ENCODE measurements around the gene CD52.

CD52 gene

DNA sequence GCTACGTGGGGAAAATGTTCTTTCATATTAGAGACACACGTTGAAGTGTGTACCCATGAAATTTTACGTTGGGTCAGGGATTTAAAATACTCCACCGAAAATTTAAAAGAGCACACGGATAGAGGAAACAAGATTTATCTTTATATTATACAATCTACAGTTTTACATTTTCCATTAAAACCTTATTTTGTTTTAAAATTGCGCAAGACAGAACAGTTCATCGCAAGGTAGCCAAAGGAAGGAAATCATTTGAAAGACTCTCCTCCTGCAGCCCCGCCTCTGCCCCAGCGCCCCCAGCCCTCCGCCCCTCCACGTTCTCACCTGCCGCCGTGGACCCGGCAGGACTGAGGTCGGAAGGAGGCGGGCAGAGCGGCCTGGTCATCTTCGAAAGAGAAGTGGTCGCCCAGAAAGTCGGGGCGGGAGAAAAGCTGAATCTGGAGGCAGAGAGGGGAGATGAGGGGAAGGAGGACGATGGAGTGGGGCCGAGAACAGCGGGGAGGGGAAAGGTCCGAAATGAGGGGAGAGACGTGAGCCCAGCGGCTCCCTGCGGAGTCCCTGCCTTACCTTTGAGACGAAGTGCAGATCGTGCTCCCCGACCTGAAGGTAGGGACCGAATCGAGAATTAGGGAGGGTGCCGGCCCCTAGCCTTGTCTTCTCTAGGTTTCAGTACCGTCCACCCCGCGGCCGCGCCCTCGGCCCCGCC, 18.2 kb downstream of the CD52 start:
- DNase-seq: no peak

DNA sequence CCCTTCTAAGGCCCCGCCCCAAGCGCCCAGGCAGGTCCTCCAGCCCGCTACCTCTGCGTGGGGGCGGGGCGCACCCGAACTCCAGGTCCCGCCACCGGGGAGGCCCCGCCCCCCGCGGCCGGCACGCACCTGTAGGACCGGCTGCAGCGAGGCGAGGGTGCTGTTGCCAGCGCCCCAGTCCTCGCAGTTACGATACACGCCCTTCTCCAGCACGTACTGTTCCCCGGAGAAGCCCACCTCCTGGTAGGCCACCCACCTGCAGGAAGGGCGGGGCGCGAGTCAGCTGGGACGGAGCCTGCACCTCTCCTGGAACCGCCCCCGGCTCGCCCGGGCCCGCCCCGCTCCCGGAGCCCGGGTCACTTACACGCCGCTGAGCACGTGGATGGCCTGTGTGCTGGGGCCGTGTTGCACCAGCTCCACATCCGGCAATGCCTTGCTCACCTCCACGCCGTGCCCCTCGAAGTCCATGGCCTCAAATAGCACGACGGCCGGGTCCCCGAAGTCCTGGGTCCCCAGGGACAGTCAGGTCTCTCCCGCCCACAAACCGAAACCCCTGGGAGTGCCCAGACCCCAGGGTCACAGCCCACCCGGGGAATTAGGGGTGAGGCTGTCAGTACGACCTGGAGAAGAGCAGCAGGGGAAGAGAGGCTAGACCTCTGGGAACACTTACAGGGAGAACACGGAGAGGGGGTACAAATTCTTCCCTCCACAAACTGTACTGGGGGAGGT, 18.9 kb downstream of the CD52 start:
- DNase-seq: peak; percentile 55

DNA sequence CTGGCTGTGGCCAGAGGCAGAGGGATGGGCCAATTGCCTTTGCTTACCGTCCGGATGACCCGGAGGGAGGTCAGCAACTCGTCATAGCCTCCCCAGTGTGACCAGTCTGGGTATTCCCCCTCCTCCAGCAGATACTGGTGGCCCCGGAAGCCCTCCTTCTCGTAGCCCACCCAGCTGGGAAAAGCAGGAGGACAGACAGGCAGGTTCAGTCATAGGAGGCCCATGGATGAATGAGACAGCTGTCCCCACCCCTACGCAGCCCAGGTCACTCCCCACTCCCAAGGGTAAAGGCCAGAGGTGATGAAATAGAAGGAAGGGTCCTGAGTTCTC, 19.4 kb downstream of the CD52 start:
- DNase-seq: no peak

DNA sequence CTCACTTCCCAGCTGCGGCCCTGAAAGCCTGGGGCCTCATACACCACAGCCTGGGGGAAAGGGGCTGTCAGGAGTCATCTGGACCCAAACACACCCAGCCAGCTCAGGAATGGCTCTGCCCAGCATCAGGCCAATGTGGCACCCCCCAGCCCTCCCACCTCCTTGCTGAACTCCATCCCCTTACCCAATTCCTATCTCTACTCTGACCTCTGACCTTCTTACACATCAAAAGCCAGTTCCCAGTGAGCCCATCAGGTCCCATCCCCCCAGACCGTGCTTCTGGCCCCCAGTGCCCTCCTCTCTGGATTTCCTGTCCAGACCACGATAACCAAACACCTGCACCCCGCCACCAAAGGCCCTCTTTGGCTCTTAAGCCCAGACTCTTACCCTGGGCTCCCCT, 19.9 kb downstream of the CD52 start:
- no peak for DNase-seq

DNA sequence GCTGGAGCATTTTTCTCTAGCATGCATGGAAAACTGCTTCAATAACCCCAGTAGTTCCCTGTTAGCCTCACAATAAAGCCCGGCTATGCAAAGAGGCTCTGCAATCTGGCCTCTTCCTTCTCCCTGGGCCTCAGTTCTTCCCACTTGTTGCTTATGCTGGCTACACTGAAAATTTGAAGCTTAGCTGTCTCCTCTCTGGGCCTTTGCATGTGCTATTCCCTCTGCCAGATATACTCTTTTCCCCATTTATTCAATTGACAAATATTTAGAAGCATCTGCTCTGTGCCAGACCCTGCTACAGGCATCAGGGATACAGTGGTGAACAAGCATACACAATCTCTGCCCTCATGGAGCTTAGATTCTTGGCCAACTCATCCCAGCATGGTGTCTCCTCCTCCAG, 20.9 kb downstream of the CD52 start:
- no peak for DNase-seq

DNA sequence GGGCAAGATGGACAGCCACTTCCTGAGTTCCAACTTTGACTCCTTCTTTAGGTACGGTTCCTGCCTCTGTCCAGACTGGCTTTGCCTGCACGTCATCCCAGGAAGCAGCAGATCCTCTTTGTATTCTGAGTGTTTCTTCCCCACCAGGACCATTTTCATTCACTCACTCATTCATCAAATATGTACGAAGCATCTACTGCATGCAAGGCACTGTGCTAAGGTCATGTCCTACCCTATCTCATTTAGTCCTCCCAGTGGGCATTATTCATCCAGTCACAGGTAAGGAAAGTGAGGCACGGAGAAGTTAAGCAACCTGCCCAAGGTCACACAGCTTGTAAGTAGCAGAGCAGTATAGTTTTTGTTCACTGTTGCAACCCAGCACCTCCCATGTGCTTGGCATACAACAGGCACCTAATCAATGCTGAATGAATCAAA, 22.3 kb downstream of the CD52 start:
- DNase-seq: no peak

DNA sequence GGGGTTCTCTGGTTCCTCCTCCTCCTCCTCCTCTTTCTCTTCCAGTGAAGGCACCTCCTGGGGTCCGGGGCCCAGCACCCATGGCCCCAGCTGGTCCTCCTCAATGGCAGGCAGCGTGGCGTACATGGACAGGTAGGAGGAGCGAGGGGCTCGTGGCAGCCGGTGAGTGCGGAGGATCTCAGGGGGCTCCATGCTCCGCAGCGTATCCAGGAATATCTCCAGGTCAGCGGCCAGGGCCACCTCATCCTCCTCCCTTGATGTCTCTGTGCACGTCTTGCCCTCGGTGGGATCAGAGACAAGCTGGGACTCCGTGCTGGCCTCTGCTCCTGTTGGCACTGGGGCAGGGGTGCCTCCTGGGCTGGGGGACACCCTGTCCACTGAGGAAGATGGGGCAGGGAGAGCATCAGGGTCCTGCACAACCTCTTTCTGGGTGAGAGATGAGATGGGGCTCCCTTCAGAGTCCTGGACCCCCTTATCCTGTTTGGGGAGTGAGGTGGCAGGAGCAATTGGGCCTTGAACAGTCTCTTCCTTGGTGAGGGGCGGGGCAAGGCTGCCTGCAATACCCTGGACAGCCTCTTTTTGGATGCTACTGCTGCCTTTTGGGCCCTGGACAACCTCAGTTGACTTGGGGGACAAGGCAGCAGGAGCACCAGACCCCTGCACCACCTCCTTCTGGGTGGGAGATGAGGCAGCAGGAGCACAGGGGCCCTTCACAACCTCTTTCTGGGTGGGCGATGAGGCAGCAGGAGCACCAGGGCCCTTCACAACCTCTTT, 26.6 kb downstream of the CD52 start:
- DNase-seq: no peak

DNA sequence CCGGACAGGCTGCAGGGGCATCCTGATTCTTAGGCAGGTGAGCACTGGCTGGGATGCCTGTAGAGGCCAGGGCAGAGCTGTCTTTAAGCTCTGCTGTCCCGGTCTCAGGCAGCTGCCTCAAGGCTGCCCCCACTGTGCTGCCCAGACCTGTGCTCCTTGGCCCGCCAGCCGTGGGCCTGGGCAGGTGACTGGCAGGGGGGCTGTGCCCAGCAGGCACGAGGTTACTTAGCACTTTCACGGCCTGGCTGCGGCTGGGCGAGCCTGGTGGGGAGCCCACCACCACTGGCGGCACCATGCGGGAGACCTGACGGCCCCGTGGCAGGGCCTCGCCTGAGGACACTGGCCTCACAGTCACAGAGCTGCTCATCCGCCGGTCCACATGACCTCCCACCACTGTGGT, 28.0 kb downstream of the CD52 start:
- DNase-seq: no peak

DNA sequence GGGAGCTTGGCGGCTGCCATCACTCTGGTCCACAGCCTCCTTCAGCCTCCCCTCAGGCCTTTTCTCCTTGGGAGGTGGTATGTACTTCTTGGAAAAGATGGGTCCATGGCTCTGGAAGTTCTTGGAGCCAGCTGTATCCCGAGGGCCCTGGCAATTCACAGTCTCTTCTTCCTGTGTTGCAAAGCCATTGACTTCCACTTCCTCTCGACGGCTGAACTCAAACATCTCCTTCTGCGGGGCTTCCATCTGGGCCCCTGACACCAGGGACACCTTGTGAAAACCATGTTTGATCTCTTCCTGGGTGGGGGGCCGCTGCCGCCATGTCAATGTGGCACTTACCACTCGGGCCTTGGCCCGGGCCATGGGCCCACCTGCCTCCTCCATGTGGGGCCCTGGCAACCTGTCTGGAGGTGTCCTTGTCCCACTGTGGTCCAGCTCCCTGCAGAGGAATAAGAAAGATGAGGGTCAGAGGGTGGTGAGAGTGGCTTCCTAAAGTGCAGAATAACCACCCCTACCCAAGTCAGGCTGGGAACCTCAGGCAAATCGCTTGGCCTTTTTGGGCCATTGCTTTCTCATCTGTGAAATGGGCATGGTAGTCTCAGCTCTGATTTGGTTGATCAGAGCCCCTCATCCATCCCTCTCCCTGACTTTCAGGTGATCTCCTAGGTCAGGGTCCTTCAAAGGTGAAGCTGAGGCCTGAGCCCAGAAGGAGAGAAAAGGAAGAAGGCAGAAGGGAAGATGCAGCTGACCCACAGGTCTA, 28.7 kb downstream of the CD52 start:
- no peak for DNase-seq

DNA sequence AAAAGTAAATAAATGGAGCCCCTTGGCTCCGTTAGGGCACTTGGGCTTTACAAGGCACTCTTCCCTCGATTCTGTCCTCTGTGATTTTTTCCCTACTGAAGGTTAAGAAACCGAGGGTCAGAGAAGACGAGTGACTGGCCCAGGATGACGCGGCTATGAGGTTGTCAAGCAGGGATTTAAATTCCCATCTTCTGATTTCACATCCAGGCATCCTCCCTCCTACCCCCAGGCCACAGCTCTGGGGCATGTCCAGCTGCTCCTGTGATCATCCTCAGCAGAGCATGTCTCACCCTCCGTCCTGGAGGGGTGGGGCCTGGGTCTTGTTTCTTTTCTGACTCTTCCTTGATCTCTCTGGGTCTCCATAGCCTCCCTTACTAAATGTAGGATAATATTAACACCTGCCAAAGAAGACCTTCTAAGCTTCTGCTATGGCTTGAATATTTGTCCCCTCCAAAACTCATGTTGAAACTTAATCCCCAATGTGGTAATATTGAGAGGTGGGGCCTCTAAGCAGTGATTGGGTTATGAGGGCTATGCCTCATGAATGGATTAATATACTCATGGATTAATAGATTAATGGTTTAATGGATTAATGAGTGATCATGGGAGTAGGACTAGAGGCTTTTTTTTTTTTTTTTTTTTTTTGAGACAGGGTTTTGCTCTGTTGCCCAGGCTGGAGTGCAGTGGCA, 31.6 kb downstream of the CD52 start:
- no peak for DNase-seq

DNA sequence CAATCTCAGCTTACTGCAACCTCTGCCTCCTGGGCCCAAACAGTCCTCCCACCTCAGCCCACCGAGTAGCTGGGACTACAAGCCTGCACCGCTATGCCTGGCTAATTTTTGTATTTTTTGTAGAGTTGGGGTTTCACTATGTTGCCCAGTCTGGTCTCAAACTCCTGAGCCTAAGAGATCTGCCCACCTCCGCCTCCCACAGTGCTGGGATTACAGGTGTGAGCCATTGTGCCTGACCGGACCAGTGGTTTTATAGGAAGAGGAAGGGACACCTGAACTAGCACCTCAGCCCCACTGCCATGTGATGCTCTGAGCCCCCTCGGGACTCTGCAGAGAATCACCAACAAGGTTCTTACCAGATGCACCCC, 32.1 kb downstream of the CD52 start:
- DNase-seq: no peak

DNA sequence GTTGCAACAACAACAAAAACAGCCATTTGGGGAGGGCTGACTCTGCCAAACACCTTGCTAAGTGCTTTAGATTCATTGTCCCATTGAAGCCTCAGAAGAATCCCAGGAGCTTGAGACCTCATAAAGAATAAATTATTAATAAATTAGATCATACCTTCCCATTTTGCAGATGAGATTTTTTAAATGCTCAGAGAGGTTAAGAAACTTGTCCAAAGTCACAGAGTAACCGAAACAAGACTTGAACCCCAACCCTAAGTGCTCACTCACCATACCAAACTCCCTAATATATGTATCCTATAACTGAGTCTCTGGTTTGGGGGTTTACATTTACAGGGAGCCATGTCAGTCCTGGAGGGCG, 32.6 kb downstream of the CD52 start:
- no peak for DNase-seq

DNA sequence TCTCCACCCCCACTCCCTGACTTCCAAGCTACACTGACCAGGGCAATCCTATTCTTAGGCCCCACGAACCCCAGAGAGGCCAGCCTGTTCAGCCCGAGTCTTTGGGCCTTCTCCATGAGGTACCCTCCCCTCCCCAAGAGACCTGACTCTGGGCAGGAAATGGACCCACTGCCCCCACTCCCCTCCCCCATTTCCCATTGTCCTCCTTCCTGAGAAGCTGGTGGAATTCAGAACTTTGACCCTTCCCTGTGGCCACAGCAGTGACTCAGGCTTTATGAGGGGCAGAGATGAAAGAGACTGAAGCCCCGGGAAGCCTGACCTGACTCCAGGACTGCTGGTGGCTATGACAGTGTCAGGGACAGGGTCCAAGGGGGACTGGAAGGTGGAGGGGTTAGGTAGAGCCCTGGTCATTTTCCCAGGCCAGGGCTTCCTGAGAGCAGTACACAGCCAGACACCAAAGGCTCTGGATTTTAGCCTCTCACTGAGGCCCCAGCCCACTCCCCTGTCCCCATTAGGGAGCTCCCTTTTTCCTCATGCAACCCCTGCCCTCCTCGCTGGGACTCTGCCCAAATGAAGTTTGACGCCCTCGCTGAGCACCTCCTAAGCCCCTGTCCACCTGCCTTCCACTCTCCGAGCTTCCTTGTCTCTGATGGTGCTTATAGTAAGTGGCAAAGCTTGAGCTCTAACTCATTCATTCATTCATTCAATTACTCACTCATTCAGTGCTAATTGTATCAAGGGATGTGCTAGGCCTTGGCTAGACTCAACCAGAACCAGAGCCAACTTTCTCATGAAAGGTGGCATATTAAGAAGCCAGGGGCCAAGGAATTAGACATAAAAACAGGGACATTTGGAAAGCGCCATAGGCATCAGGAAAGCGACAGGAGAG, 33.2 kb downstream of the CD52 start:
- DNase-seq: no peak

DNA sequence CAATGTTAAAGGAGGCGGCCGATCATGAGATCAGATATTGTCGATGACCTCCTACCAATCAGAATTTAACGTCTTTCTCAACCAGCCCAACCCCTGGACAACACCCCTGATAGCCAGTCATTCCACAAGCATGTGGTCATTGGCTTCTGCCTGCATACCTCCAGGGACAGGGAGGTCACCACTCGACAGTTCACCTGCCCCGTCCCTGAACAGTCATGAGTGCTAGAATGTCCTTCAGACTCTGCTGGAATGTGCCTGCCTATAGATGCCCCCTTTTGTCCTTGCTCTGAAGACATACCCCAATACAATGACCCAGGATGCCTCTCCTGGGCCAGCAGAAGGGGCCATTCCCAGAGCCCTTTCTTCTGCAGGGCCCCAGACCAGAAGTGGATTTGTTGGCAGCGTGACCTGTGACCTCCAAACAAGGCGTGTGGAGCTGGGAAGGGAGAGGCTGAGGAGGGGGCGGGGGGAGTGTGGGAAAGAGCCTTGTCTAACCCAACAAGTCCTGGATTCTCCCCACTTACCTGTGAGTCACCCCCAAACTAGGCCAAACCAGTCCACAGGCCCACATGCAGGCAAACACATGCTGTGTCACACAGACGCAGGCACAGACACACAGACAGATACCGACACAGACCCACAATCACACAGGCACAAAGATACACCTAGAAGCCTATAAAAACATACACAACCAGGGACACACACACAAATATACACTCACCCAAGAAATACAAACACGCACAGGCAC, 34.0 kb downstream of the CD52 start:
- DNase-seq: no peak

DNA sequence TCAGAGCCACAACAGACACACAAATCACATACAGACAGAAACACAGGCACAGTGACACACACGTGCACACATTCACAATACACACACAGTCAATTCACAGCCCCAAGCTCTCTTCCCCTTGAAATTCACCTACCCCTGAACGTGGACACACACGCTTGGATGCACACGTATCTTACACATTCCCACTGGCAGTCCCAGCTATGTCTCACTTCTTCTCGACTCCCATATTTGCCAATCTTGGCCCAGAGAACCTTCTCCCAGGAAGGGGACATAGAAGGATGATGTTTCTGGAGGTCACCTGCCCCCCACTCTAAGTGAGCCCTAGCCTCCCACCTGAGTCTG, 34.6 kb downstream of the CD52 start:
- no peak for DNase-seq

DNA sequence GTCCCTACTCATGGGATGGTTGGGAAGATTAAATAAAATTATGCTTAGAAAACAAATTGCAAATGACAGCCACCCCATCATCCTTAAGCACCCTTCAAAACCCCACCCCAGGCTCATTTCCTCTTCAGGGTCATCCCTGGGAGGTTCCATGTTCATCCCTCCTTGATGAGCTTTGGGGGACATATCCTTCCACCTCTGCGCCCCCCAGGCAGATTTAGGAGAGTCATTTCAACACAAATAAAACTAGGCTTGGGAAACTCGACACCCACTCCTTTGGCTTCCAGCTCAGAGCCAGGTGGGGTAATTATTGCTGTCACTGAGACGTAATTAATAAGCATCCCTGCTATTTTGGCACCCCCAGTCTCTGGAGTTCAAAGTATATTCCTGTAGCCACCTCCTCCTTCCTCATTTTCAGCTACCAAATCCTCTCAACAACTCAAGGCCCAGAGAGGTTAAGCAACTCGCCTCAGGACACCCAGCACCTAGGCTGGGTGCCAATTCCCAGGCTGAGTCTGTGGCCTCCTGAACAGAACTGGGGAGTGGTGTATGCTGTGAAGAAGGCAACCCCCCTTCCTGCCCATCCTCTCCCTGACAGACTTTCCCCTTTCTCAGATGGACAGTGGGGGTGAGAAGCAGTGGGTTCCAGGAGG, 35.6 kb downstream of the CD52 start:
- DNase-seq: no peak

DNA sequence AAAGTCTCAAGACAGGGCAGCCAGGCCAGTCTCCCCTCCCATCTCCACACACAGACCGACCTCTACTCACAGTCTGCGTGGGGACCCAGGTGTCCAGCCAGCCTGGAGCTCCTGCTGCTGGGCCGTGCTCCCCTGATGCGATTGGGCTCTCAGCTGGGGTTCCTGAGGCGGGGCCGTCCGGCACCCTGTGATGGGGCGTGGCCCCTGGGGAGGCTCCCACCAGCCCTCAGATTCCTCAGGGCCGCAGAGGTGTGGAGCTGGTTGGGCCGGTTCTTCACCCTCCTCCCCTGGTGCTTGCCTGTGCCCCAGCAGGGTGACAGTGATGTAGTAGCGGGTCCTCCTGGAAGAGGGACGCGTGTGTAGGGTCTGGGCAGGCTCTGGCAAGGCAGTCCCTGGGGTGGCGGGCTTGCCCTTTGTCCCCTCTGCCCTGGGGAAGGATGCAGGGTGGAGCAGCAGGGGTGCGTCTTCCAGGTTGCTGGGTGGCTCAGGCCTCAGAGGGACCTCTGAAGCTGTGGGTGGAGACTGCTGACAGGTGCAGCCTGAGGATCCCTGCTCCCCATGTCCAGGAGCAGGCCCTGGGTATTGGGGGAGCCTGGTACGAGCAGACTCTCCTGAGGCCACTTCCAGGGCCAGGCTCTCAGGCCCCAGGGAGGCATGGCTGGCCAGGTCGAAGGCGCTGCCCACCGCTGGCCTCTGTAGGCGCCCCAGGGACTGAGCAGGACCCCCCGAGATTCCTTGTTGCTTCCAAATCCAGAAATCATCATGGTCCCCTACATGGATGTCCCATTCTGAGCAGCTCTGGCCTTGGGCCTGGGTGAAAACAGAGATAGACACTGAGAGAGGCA, 36.4 kb downstream of the CD52 start, which contains the start of gene CRYBG2:
Gene CRYBG2 (minus strand): TSS at position 155 of the 845 bp plus-strand sequence. CDS start 7,473 bp downstream, outside the sequence.
- DNase-seq: no peak

DNA sequence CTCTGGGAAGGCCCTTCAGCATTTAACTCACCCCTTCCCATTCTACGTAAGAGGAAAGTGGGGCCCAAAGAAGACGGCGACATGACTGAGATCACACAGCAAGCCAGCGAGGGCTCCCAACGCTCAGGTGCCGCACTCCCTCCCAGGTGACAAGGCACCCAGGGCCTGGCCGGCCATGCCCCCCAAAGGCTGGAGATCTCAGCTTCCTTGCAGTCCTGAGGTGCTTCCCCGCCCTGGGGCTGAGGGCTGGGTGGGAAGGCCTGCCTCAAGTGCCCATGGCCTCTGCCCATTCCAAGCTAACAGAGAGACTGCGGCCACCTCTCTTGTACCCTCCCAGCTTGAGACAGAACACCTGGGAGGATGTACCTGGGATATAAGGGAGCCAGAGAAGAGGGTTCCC, 37.2 kb downstream of the CD52 start:
- no peak for DNase-seq

DNA sequence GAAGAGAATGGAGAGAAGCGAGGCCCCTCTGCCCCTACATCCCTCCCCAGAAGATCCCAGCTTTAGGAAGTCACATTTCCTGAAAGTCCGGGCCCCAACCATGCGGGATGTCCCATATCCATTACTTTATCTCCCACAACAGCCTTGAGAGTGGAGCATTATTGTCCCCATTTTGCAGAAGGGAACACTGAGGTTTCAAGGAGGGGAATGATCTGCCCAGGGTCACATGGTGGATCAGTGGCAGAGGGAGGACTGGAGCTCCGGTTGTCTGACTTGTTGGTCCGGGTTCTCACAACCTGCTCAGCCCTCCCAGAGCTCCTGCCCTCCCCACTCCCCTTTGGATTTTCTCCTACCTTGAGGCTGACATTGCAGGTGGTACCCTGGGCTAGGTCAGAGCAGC, 38.3 kb downstream of the CD52 start:
- DNase-seq: no peak

Data from SHP77 treated with DMSO at 0.1 percent for 48 hours (cell line).